Keratinocyte (primary cell): ENCODE data around the gene MYH4. TPM values are rescaled to one million over a fixed set of nuclear protein-coding genes. Genes with fewer than 3 reads are reported as not detected.

ENCODE experiments used
- DNase-seq: peaks from one replicate; pipeline ENCODE4 v3.0.0-alpha.2; 2011; ENCODE audit warnings: low read depth, missing footprints, low spot score
- FAIRE-seq: peaks from 2 replicates; lab custom pipeline; 2011; peaks lifted over from hg19 to GRCh38; lab: Jason Lieb, UNC
- H2AFZ ChIP-seq: 2 replicates; pipeline ENCODE4 v1.6.0; 2012; ENCODE audit warnings: low read length, control low read depth, inconsistent platforms; ENCODE audit not compliant: control insufficient read depth
- H3K27ac ChIP-seq: 2 replicates; pipeline ENCODE4 v1.5.1; 2011; ENCODE audit warnings: low read length; ENCODE audit not compliant: control insufficient read depth, insufficient read depth
- H3K27me3 ChIP-seq: 3 replicates; pipeline ENCODE4 v1.6.0; 2011; ENCODE audit warnings: low read length; ENCODE audit not compliant: control insufficient read depth, insufficient read depth; ENCODE audit errors: extremely low read depth
- H3K36me3 ChIP-seq, 2 experiments: 2 replicates in 1 of 2; 3 replicates in 1 of 2; pipeline ENCODE4 v1.5.1; 2011; ENCODE audit warnings: low read length in 2 of 2, mild to moderate bottlenecking in 1 of 2; ENCODE audit not compliant: control insufficient read depth in 2 of 2, insufficient read depth in 2 of 2; ENCODE audit errors: extremely low read depth in 1 of 2
- H3K4me1 ChIP-seq: 3 replicates; pipeline ENCODE4 v1.5.1; 2011; ENCODE audit warnings: low read length; ENCODE audit not compliant: control insufficient read depth, insufficient read depth; ENCODE audit errors: extremely low read depth
- H3K4me2 ChIP-seq: 3 replicates; pipeline ENCODE4 v1.6.0; 2011; ENCODE audit warnings: low read depth, low read length; ENCODE audit not compliant: control insufficient read depth, insufficient read depth; ENCODE audit errors: extremely low read depth
- H3K4me3 ChIP-seq, 3 experiments: fragments of 200-600 bp in 1 of 3; sonication (generic) in 1 of 3; 2 replicates in 2 of 3; 3 replicates in 1 of 3; pipeline ENCODE4 v1.5.1; 2011 to 2016; ENCODE audit warnings: low read length in 3 of 3, mild to moderate bottlenecking in 3 of 3, control low read depth in 2 of 3, inconsistent platforms in 1 of 3, low read depth in 1 of 3, mixed read lengths in 1 of 3, mixed run types in 1 of 3, moderate library complexity in 1 of 3; ENCODE audit not compliant: control insufficient read depth in 2 of 3, insufficient read depth in 2 of 3; ENCODE audit errors: extremely low read depth in 1 of 3
- H3K79me2 ChIP-seq: 2 replicates; pipeline ENCODE4 v1.6.0; 2012; ENCODE audit warnings: low read length; ENCODE audit not compliant: control insufficient read depth, insufficient read depth
- H3K9ac ChIP-seq: 3 replicates; pipeline ENCODE4 v1.6.0; 2011; ENCODE audit warnings: low read length; ENCODE audit not compliant: control insufficient read depth, insufficient read depth; ENCODE audit errors: extremely low read depth
- H3K9me1 ChIP-seq: 3 replicates; pipeline ENCODE4 v1.6.0; 2011; ENCODE audit warnings: low read length; ENCODE audit not compliant: control insufficient read depth, insufficient read depth; ENCODE audit errors: extremely low read depth
- H3K9me3 ChIP-seq: 2 replicates; pipeline ENCODE4 v1.5.1; 2012; ENCODE audit warnings: low read depth, low read length; ENCODE audit not compliant: control insufficient read depth
- H4K20me1 ChIP-seq: 3 replicates; pipeline ENCODE4 v1.6.0; 2011; ENCODE audit warnings: low read length; ENCODE audit not compliant: control insufficient read depth, insufficient read depth; ENCODE audit errors: extremely low read depth
- CTCF ChIP-seq, 3 experiments: IDR thresholded peaks in 1 of 3; conservative IDR thresholded peaks in 1 of 3; optimal IDR thresholded peaks in 1 of 3; 2 replicates in 2 of 3; 3 replicates in 1 of 3; pipeline versions ENCODE3 to v1.5.1; 2011; ENCODE audit warnings: low read length in 3 of 3, mild to moderate bottlenecking in 3 of 3, moderate library complexity in 2 of 3, control low read depth in 1 of 3, inconsistent platforms in 1 of 3; ENCODE audit not compliant: insufficient read depth in 2 of 3; ENCODE audit errors: extremely low read depth in 1 of 3
- EZH2 ChIP-seq: IDR thresholded peaks from one replicate; pipeline ENCODE4 v1.6.1; 2012; ENCODE audit warnings: inconsistent platforms, mild to moderate bottlenecking, low read length, moderate library complexity
- dilution Hi-C: fragments of 300-500 bp; cut with MboI; formaldehyde crosslinking; loops from one replicate; pipeline ENCODE4 v1.7.0; 2020; ENCODE audit warnings: low sequenced_read_pairs; ENCODE audit not compliant: extremely low pct_ligation_motif_present
- polyA plus RNA-seq, 5 experiments: library from polyadenylated mRNA; depleted of rRNA in 3 of 5; stranded (reverse) in 3 of 5; stranded (forward) in 1 of 5; unstranded in 1 of 5; fragments of >200 nt; gene quantifications; 1 replicate in 1 of 5; 2 replicates in 3 of 5; 3 replicates in 1 of 5; pipeline versions ENCODE4 v1.2.1 to v1.2.3, GENCODE V29; 2011 to 2012; ENCODE audit warnings: missing spikeins in 2 of 5, low read depth in 1 of 5, low replicate concordance in 1 of 5

The MYH4 gene
- polyA plus RNA-seq, 1 donor (not counting 4 experiments of a cell fraction or from before 2014, with no cell fraction given): not detected

DNA sequence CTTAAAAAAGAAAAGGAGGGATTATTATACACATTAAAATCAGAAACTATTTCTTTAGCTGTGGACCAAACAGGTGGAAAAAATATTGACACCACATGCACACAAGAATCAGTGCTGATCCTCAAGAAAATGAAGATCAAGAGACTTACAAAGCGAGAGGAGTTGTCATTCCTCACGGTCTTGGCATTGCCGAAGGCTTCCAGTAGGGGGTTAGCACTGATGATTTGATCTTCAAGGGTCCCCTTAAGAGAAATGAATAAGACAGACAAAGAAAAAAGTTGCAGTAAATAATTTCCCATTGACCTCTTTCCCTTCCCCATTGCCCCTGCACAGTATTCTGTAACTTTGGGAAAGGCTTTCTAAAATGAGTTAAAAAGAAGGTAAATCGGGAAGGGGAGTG is 6.0 kb downstream of the MYH4 start:
- Histone ChIP-seq H3K79me2 (no peaks in the 10 kb centered on the region), H4K20me1 (no peaks in the 10 kb centered on the region), H2AFZ (no peak overlapping the region), H3K4me1 (no peaks in the 10 kb centered on the region), H3K9me1 (no peaks in the 10 kb centered on the region), H3K4me3 (no peak overlapping the region), H3K9ac (no peak overlapping the region), H3K36me3 (no peaks in the 10 kb centered on the region), H3K27ac (no peak overlapping the region), H3K9me3 (no peaks in the 10 kb centered on the region), H3K27me3 (no peaks in the 10 kb centered on the region), H3K4me2 (no peak overlapping the region)
- dilution Hi-C loops: no loop called here
- FAIRE-seq (no peak), DNase-seq (no peak)
- TF ChIP-seq CTCF (optimal IDR thresholded peaks at IDR 0.05 in 1 of 3, IDR thresholded peaks at IDR 0.05 in 1 of 3, conservative IDR thresholded peaks at IDR 0.05 in 1 of 3; ENCODE audit: extremely low read depth in 1 of 3, insufficient read depth in 2 of 3, low read length in 3 of 3) (no peak), EZH2 (no peak)

- H2AFZ ChIP-seq: no peak overlapping the region
- no peaks in the 10 kb centered on the region for H3K9me1 ChIP-seq
- dilution Hi-C loops: no loop called here
- H3K27me3 ChIP-seq: no peaks in the 10 kb centered on the region
- H3K4me3 ChIP-seq: no peak overlapping the region
- no peaks in the 10 kb centered on the region for H4K20me1 ChIP-seq
- TF ChIP-seq EZH2 (no peak), CTCF (optimal IDR thresholded peaks at IDR 0.05 in 1 of 3, IDR thresholded peaks at IDR 0.05 in 1 of 3, conservative IDR thresholded peaks at IDR 0.05 in 1 of 3; ENCODE audit: extremely low read depth in 1 of 3, insufficient read depth in 2 of 3, low read length in 3 of 3) (no peak)
- no peaks in the 10 kb centered on the region for H3K9me3 ChIP-seq
- H3K4me1 ChIP-seq: no peaks in the 10 kb centered on the region
- H3K79me2 ChIP-seq: no peaks in the 10 kb centered on the region
- FAIRE-seq (no peak), DNase-seq (no peak)
- H3K27ac ChIP-seq: no peak overlapping the region
- H3K36me3 ChIP-seq: no peaks in the 10 kb centered on the region
- no peak overlapping the region for H3K9ac ChIP-seq
- H3K4me2 ChIP-seq: no peak overlapping the region
Measured at GRCh38 chr17:10460062-10460461, 9.3 kb downstream of the MYH4 start.
